ENCODE measurements around the gene TTLL11. TPM values are rescaled to one million over a fixed set of nuclear protein-coding genes. Genes with fewer than 3 reads are reported as not detected.

TTLL11 gene
- total and polyA plus RNA-seq, 8 donors = 5.4 to 11.6 (median 9.5) TPM

GRCh38 chr9:122128969-122129343 lies 35.8 kb upstream of the TTLL11 start:
- no peak for ATAC-seq
- intact Hi-C loops (cut with DNase I) = loop anchor here (5.0 to 10.0 kb wide), 2 partner anchors 223 to 226 kb away; no protein-coding TSS in a partner anchor
- Histone ChIP-seq H3K27me3 (peaks cover 3 to 53% of the 10 kb centered on the region in 2 donors), H3K4me1 (peaks cover 9 to 37% of the 10 kb centered on the region in 2 donors), H3K36me3 (no peaks in the 10 kb centered on the region), H3K27ac (no peak overlapping the region), H3K4me3 (no peak overlapping the region), H3K9me3 (no peaks in the 10 kb centered on the region)
- DNase-seq = no peak
- TF ChIP-seq CTCF (IDR thresholded peaks at IDR 0.05) = no peak

GRCh38 chr9:122128007-122128968 lies 35.2 kb upstream of the TTLL11 start:
- H3K9me3 ChIP-seq = no peaks in the 10 kb centered on the region
- no peak for TF ChIP-seq CTCF (IDR thresholded peaks at IDR 0.05)
- no peaks in the 10 kb centered on the region for H3K36me3 ChIP-seq
- H3K27me3 ChIP-seq = peaks cover 3 to 53% of the 10 kb centered on the region in 2 donors
- H3K4me1 ChIP-seq = peaks cover 9 to 34% of the 10 kb centered on the region in 2 donors
- DNase-seq (no peak), ATAC-seq (no peak)
- intact Hi-C loops (cut with DNase I) = loop anchor here (5.0 to 10.0 kb wide), 2 partner anchors 224 to 227 kb away; no protein-coding TSS in a partner anchor
- H3K27ac ChIP-seq = no peak overlapping the region
- no peak overlapping the region for H3K4me3 ChIP-seq

GRCh38 chr9:122127396-122127798 lies 34.3 kb upstream of the TTLL11 start:
- TF ChIP-seq CTCF (IDR thresholded peaks at IDR 0.05) = no peak
- intact Hi-C loops (cut with DNase I) = loop anchor here (5.0 to 10.0 kb wide), 2 partner anchors 225 to 227 kb away; no protein-coding TSS in a partner anchor
- Histone ChIP-seq H3K9me3 (no peaks in the 10 kb centered on the region), H3K4me3 (no peak overlapping the region), H3K36me3 (no peaks in the 10 kb centered on the region), H3K27ac (no peak overlapping the region), H3K27me3 (peaks cover 3 to 53% of the 10 kb centered on the region in 2 donors), H3K4me1 (peaks cover 9 to 33% of the 10 kb centered on the region in 2 donors)
- ATAC-seq = no peak
- DNase-seq = no peak

- Histone ChIP-seq H3K36me3 (no peaks in the 10 kb centered on the region), H3K4me3 (no peak overlapping the region), H3K27ac (no peak overlapping the region), H3K27me3 (peaks cover 3 to 50% of the 10 kb centered on the region in 2 donors), H3K9me3 (no peaks in the 10 kb centered on the region), H3K4me1 (peaks cover 9 to 33% of the 10 kb centered on the region in 2 donors)
- no peak for ATAC-seq
- DNase-seq = no peak
- intact Hi-C loops (cut with DNase I) = loop anchor here (5.0 to 10.0 kb wide), 2 partner anchors 226 to 228 kb away; no protein-coding TSS in a partner anchor
- no peak for TF ChIP-seq CTCF (IDR thresholded peaks at IDR 0.05)
These were observed 33.5 kb upstream of the TTLL11 start for GRCh38 chr9:122126331-122127261.
